Endodermal cell (in vitro differentiated cells): ENCODE results near the gene CHIT1. TPM values are rescaled to one million over a fixed set of nuclear protein-coding genes. Genes with fewer than 3 reads are reported as not detected.
A peak's percentile ranks its signal among the peaks of the same experiment; 100 is the strongest.

Source experiments
- DNase-seq: peaks from one replicate; pipeline ENCODE4 v3.0.0-alpha.2; 2017
- H3K27ac ChIP-seq: 2 replicates; pipeline ENCODE4 v1.5.1; 2013; ENCODE audit warnings: mild to moderate bottlenecking, low read depth, low read length, moderate library complexity
- H3K27me3 ChIP-seq: 2 replicates; pipeline ENCODE4 v1.6.1; 2013; ENCODE audit warnings: mild to moderate bottlenecking, low read length, moderate library complexity; ENCODE audit not compliant: insufficient read depth, control insufficient read depth, poor library complexity, severe bottlenecking
- H3K36me3 ChIP-seq: 2 replicates; pipeline ENCODE4 v1.7.0; 2013; ENCODE audit warnings: mild to moderate bottlenecking, low read length, moderate library complexity; ENCODE audit not compliant: control insufficient read depth, insufficient read depth
- H3K4me1 ChIP-seq: one replicate; pipeline ENCODE4 v1.7.0; 2013; ENCODE audit warnings: low read length; ENCODE audit not compliant: control insufficient read depth, insufficient read depth
- H3K4me3 ChIP-seq: 2 replicates; pipeline ENCODE4 v1.5.1; 2013; ENCODE audit warnings: mild to moderate bottlenecking, low read length, moderate library complexity
- H3K9ac ChIP-seq: 2 replicates; pipeline ENCODE4 v1.6.1; 2013; ENCODE audit warnings: mild to moderate bottlenecking, low read length, moderate library complexity; ENCODE audit not compliant: poor library complexity, severe bottlenecking; ENCODE audit errors: extremely low read depth
- H3K9me3 ChIP-seq: 2 replicates; pipeline ENCODE4 v1.6.1; 2013; ENCODE audit warnings: mild to moderate bottlenecking, low read length, moderate library complexity; ENCODE audit not compliant: control insufficient read depth
- H3K27ac Mint-ChIP-seq: 2 replicates; pipeline ENCODE4 v1.8.0; 2020; ENCODE audit warnings: mixed read lengths
- H3K27me3 Mint-ChIP-seq: 2 replicates; pipeline ENCODE4 v1.8.0; 2021; ENCODE audit warnings: mild to moderate bottlenecking, mixed read lengths; ENCODE audit not compliant: insufficient read depth
- H3K36me3 Mint-ChIP-seq: 2 replicates; pipeline ENCODE4 v1.8.0; 2020; ENCODE audit warnings: low read depth, mixed read lengths
- H3K4me1 Mint-ChIP-seq: 2 replicates; pipeline ENCODE4 v1.8.0; 2020; ENCODE audit warnings: mixed read lengths
- H3K4me3 Mint-ChIP-seq: 2 replicates; pipeline ENCODE4 v1.8.0; 2020; ENCODE audit warnings: mild to moderate bottlenecking, moderate library complexity, mixed read lengths
- H3K9me3 Mint-ChIP-seq: 2 replicates; pipeline ENCODE4 v1.8.0; 2020; ENCODE audit warnings: mild to moderate bottlenecking, mixed read lengths
- WGBS, 2 experiments: methylation state at CpG; one replicate each; pipeline versions ENCODE4 v1.1.5 to v1.1.7; 2013; ENCODE audit warnings: missing lambda C conversion rate in 2 of 2, mixed read lengths in 1 of 2; ENCODE audit not compliant: insufficient coverage in 1 of 2, insufficient read length in 1 of 2; 5-methylcytosine and 5-hydroxymethylcytosine counted together
- total RNA-seq, 2 donors: library from RNA; stranded (reverse); fragmentation: NEBNext Ultra II Directional in 1 of 2; extraction: Animal tissue kit (Norgen Biotek cat#: 25700) in 1 of 2; gene quantifications; 2 replicates in 1 of 2; 3 replicates in 1 of 2; pipeline ENCODE4 v1.2.1, GENCODE V29; 2021
- TF ChIP-seq, protein P1 (sequence below): fragments of 200-600 bp; sonication (generic); conservative IDR thresholded peaks from 2 replicates; pipeline ENCODE4 v1.5.0; 2021; ENCODE audit warnings: antibody characterized with exemption, mild to moderate bottlenecking

The CHIT1 gene
- total RNA-seq, 2 donors from 2014 or later = 0.07 TPM; not detected in 1

DNA sequence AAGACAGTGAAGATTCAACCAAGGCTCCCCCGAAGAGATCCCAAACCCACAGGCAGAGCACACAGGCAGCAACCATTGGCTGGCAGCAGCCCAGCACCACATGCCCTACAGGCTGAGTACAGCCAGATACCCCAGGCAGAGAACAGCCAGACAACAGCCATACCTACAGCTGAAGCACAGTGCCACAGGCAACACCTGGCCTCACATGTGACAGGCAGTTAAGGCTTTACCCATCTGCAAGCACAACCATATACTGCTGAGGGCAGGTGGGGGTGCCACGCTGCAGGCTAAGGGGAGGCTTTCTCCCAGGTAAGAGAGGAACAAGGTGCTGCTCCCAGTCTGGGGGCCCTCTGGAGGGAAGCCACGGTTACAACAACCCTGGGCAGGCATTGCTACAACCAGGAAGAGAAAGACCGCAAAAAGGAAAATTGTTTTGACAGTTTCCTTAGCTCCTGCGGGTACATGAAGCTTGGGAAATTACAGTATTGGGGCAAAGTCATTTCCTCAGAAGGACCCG, 12.3 kb downstream of the CHIT1 start:
- Mint-ChIP-seq H3K27me3 (peaks cover 29% of the 10 kb centered on the region), H3K4me1 (peaks cover 10% of the 10 kb centered on the region), H3K9me3 (no peaks in the 10 kb centered on the region), H3K36me3 (no peaks in the 10 kb centered on the region), H3K27ac (no peak overlapping the region), H3K4me3 (no peak overlapping the region)
- TF ChIP-seq, protein P1, sequence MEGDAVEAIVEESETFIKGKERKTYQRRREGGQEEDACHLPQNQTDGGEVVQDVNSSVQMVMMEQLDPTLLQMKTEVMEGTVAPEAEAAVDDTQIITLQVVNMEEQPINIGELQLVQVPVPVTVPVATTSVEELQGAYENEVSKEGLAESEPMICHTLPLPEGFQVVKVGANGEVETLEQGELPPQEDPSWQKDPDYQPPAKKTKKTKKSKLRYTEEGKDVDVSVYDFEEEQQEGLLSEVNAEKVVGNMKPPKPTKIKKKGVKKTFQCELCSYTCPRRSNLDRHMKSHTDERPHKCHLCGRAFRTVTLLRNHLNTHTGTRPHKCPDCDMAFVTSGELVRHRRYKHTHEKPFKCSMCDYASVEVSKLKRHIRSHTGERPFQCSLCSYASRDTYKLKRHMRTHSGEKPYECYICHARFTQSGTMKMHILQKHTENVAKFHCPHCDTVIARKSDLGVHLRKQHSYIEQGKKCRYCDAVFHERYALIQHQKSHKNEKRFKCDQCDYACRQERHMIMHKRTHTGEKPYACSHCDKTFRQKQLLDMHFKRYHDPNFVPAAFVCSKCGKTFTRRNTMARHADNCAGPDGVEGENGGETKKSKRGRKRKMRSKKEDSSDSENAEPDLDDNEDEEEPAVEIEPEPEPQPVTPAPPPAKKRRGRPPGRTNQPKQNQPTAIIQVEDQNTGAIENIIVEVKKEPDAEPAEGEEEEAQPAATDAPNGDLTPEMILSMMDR = peak; percentile 68
- no peak overlapping the region for H3K27ac ChIP-seq
- 68 to 74% methylated on average over 6 of the region's 6 CpGs for WGBS, 2 experiments
- H3K9me3 ChIP-seq = no peaks in the 10 kb centered on the region
- peak; percentile 86 for DNase-seq
- H3K4me3 ChIP-seq = no peak overlapping the region
- H3K27me3 ChIP-seq = no peaks in the 10 kb centered on the region
- H3K9ac ChIP-seq = no peak overlapping the region
- no peaks in the 10 kb centered on the region for H3K4me1 ChIP-seq
- H3K36me3 ChIP-seq = no peaks in the 10 kb centered on the region

- DNase-seq = peak; percentile 90
- H3K4me3 Mint-ChIP-seq = no peak overlapping the region
- H3K27ac Mint-ChIP-seq = no peak overlapping the region
- Histone ChIP-seq H3K27me3 (no peaks in the 10 kb centered on the region), H3K9ac (no peak overlapping the region), H3K4me3 (no peak overlapping the region), H3K9me3 (no peaks in the 10 kb centered on the region), H3K36me3 (no peaks in the 10 kb centered on the region), H3K4me1 (no peaks in the 10 kb centered on the region), H3K27ac (no peak overlapping the region)
- TF ChIP-seq, protein P1 = peak; percentile 88
- no peaks in the 10 kb centered on the region for H3K9me3 Mint-ChIP-seq
- peaks cover 10% of the 10 kb centered on the region for H3K4me1 Mint-ChIP-seq
- H3K27me3 Mint-ChIP-seq = peaks cover 26% of the 10 kb centered on the region
- 41 to 43% methylated on average over 17 to 19 of the region's 19 CpGs for WGBS, 2 experiments
- no peaks in the 10 kb centered on the region for H3K36me3 Mint-ChIP-seq
Observed at GRCh38 chr1:203216274-203217138, 13.0 kb downstream of the CHIT1 start.

- peak; percentile 57 for DNase-seq
- no peak overlapping the region for H3K27ac ChIP-seq
- TF ChIP-seq, protein P1 = no peak
- H3K4me1 ChIP-seq = no peaks in the 10 kb centered on the region
- no peak overlapping the region for H3K4me3 Mint-ChIP-seq
- H3K9me3 ChIP-seq = no peaks in the 10 kb centered on the region
- H3K4me3 ChIP-seq = no peak overlapping the region
- peaks cover 26% of the 10 kb centered on the region for H3K27me3 Mint-ChIP-seq
- H3K36me3 Mint-ChIP-seq = no peaks in the 10 kb centered on the region
- no peaks in the 10 kb centered on the region for H3K9me3 Mint-ChIP-seq
- H3K27ac Mint-ChIP-seq = no peak overlapping the region
- peaks cover 10% of the 10 kb centered on the region for H3K4me1 Mint-ChIP-seq
- H3K9ac ChIP-seq = no peak overlapping the region
- H3K36me3 ChIP-seq = no peaks in the 10 kb centered on the region
- WGBS, 2 experiments = 81% methylated on average over 9 of the region's 9 CpGs; no CpG with 5 or more reads in 1 of the 2 experiments
- H3K27me3 ChIP-seq = no peaks in the 10 kb centered on the region
Observed at GRCh38 chr1:203215573-203215972, 13.9 kb downstream of the CHIT1 start.
